MM.1S (cell line): ENCODE data around the gene GCM1.

Experiments
- DNase-seq: peaks from one replicate; pipeline ENCODE4 v3.0.0-alpha.2; 2015
- H2AFZ ChIP-seq: fragments of 300-600 bp; sonication (generic); 2 replicates; pipeline ENCODE4 v1.6.0; 2016; ENCODE audit warnings: antibody characterized with exemption, low read length
- H3F3A ChIP-seq: fragments of 300-600 bp; sonication (generic); 2 replicates; pipeline ENCODE4 v1.6.1; 2016; ENCODE audit warnings: mild to moderate bottlenecking, antibody characterized with exemption, low read length, moderate library complexity, mixed read lengths; ENCODE audit not compliant: insufficient read depth
- H3K27ac ChIP-seq: fragments of 300-600 bp; sonication (generic); 2 replicates; pipeline ENCODE4 v1.5.1; 2016; ENCODE audit warnings: mild to moderate bottlenecking, low read length
- H3K27me3 ChIP-seq: fragments of 300-600 bp; sonication (generic); replicated peaks from 2 replicates; pipeline ENCODE4 v1.6.0; 2016; ENCODE audit warnings: low read length; ENCODE audit not compliant: insufficient read depth
- H3K36me3 ChIP-seq: fragments of 300-600 bp; sonication (generic); replicated peaks from 2 replicates; pipeline ENCODE4 v1.6.1; 2016; ENCODE audit warnings: mild to moderate bottlenecking, low read length, mixed read lengths; ENCODE audit not compliant: insufficient read depth
- H3K4me1 ChIP-seq: fragments of 300-600 bp; sonication (generic); 2 replicates; pipeline ENCODE4 v1.6.1; 2016; ENCODE audit warnings: low read length, mixed read lengths
- H3K4me2 ChIP-seq: fragments of 300-600 bp; sonication (generic); 2 replicates; pipeline ENCODE4 v1.6.0; 2016; ENCODE audit warnings: low read depth, low read length
- H3K4me3 ChIP-seq: fragments of 300-600 bp; sonication (generic); 2 replicates; pipeline ENCODE4 v1.5.1; 2016; ENCODE audit warnings: low read length, mixed read lengths
- H3K79me2 ChIP-seq: fragments of 300-600 bp; sonication (generic); 2 replicates; pipeline ENCODE4 v1.6.1; 2016; ENCODE audit warnings: mixed run types, low read length, mixed read lengths
- H3K9ac ChIP-seq: fragments of 300-600 bp; sonication (generic); 2 replicates; pipeline ENCODE4 v1.6.1; 2016; ENCODE audit warnings: low read length, mixed read lengths
- H3K9me2 ChIP-seq: fragments of 300-600 bp; sonication (generic); replicated peaks from 2 replicates; pipeline ENCODE4 v1.6.1; 2016; ENCODE audit warnings: mild to moderate bottlenecking, low read length, mixed read lengths; ENCODE audit not compliant: insufficient read depth
- H3K9me3 ChIP-seq: fragments of 300-600 bp; sonication (generic); replicated peaks from 2 replicates; pipeline ENCODE4 v1.6.1; 2016; ENCODE audit warnings: mild to moderate bottlenecking, low read length, mixed read lengths; ENCODE audit not compliant: insufficient read depth
- H4K20me1 ChIP-seq: fragments of 300-600 bp; sonication (generic); 2 replicates; pipeline ENCODE4 v1.6.1; 2016; ENCODE audit warnings: mild to moderate bottlenecking, low read length, moderate library complexity, mixed read lengths; ENCODE audit not compliant: insufficient read depth
- EZH2 ChIP-seq: fragments of 300-600 bp; sonication (generic); optimal IDR thresholded peaks from 2 replicates; pipeline ENCODE3; 2017; ENCODE audit warnings: low read depth, mild to moderate bottlenecking, antibody characterized with exemption, low read length, mixed read lengths
- EZH2phosphoT487 ChIP-seq: fragments of 300-600 bp; sonication (generic); IDR thresholded peaks from 2 replicates; pipeline ENCODE4 v1.6.1; 2018; ENCODE audit warnings: antibody characterized with exemption, low read length
- TF ChIP-seq, protein P1 (sequence below): fragments of 300-600 bp; sonication (generic); IDR thresholded peaks from 2 replicates; pipeline ENCODE4 v1.5.1; 2016; ENCODE audit warnings: antibody characterized with exemption, low read length, mixed read lengths

GCM1 gene

GRCh38 chr6:53168516-53169267 lies 20.1 kb upstream of the GCM1 start:
- no peak for DNase-seq
- H3K4me1 ChIP-seq = no peaks in the 10 kb centered on the region
- no peaks in the 10 kb centered on the region for H3F3A ChIP-seq
- no peak overlapping the region for H3K9ac ChIP-seq
- no peaks in the 10 kb centered on the region for H4K20me1 ChIP-seq
- H3K27me3 ChIP-seq = no peaks in the 10 kb centered on the region
- no peak overlapping the region for H2AFZ ChIP-seq
- H3K9me2 ChIP-seq = no peaks in the 10 kb centered on the region
- no peaks in the 10 kb centered on the region for H3K36me3 ChIP-seq
- no peak for TF ChIP-seq EZH2phosphoT487
- no peak for TF ChIP-seq EZH2
- TF ChIP-seq, protein P1, sequence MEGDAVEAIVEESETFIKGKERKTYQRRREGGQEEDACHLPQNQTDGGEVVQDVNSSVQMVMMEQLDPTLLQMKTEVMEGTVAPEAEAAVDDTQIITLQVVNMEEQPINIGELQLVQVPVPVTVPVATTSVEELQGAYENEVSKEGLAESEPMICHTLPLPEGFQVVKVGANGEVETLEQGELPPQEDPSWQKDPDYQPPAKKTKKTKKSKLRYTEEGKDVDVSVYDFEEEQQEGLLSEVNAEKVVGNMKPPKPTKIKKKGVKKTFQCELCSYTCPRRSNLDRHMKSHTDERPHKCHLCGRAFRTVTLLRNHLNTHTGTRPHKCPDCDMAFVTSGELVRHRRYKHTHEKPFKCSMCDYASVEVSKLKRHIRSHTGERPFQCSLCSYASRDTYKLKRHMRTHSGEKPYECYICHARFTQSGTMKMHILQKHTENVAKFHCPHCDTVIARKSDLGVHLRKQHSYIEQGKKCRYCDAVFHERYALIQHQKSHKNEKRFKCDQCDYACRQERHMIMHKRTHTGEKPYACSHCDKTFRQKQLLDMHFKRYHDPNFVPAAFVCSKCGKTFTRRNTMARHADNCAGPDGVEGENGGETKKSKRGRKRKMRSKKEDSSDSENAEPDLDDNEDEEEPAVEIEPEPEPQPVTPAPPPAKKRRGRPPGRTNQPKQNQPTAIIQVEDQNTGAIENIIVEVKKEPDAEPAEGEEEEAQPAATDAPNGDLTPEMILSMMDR = no peak
- no peak overlapping the region for H3K4me3 ChIP-seq
- no peaks in the 10 kb centered on the region for H3K79me2 ChIP-seq
- H3K4me2 ChIP-seq = no peak overlapping the region
- H3K9me3 ChIP-seq = no peaks in the 10 kb centered on the region
- H3K27ac ChIP-seq = no peak overlapping the region

DNA sequence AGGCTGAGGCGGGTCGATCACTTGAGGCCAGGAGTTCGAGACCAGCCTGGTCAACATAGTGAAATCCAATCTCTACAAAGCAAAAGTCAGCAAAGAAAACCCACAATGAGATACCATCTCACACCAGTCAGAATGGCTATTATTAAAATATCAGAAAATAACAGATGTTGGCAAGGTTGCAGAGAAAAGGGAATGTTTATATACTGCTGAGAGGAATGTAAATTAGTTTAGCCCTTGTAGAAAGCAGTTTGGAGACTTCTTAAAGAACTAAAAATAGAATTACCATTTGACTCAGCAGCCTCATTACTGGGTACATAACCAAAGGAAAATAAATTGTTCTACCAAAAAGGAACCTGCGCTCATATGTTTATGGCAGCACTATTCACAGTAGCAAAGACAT lies 16.7 kb upstream of the GCM1 start:
- Histone ChIP-seq H3F3A (no peaks in the 10 kb centered on the region), H3K79me2 (no peaks in the 10 kb centered on the region), H3K9ac (no peak overlapping the region), H3K27ac (no peak overlapping the region), H3K4me3 (no peak overlapping the region), H4K20me1 (no peaks in the 10 kb centered on the region), H3K4me2 (no peak overlapping the region), H3K4me1 (peaks cover 7% of the 10 kb centered on the region; the same call in 1 of the 2 replicates), H3K27me3 (no peaks in the 10 kb centered on the region), H3K9me3 (no peaks in the 10 kb centered on the region), H3K36me3 (no peaks in the 10 kb centered on the region), H3K9me2 (no peaks in the 10 kb centered on the region), H2AFZ (no peak overlapping the region)
- TF ChIP-seq EZH2 (no peak), EZH2phosphoT487 (no peak)
- TF ChIP-seq, protein P1 = no peak
- no peak for DNase-seq

DNA sequence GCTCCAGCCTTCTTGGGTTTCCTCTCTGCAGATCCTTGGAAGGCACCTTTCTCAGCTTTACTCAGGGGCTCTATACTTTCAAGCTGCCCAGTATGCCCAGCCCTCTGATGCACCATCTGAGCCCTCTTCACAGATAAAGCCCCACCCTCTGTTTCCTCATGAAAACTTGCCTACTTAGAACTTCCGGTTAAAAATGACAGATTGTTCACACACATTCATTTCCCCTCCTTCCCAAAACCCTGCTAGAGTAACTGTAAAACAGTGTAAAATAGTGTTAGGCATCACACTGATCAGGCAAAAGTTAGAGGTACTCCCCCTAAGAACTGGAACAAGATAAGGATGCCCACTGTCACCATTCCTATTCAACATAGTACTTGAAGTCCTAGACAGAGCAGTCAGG lies 14.0 kb upstream of the GCM1 start:
- no peak overlapping the region for H3K4me3 ChIP-seq
- H3K27me3 ChIP-seq = no peaks in the 10 kb centered on the region
- no peak overlapping the region for H3K27ac ChIP-seq
- peak overlapping the region; percentile 4; the same call in 1 of the 2 replicates for H3K4me2 ChIP-seq
- H3K4me1 ChIP-seq = peaks cover 7% of the 10 kb centered on the region; the same call in 1 of the 2 replicates
- H2AFZ ChIP-seq = 0 out of 2 replicates have a peak overlapping the region, but pooled peaks have one; percentile 36
- H3F3A ChIP-seq = no peaks in the 10 kb centered on the region
- no peak overlapping the region for H3K9ac ChIP-seq
- TF ChIP-seq, protein P1 = no peak
- TF ChIP-seq EZH2 (no peak), EZH2phosphoT487 (no peak)
- H4K20me1 ChIP-seq = no peaks in the 10 kb centered on the region
- peak; percentile 16 for DNase-seq
- no peaks in the 10 kb centered on the region for H3K9me3 ChIP-seq
- no peaks in the 10 kb centered on the region for H3K36me3 ChIP-seq
- H3K79me2 ChIP-seq = no peaks in the 10 kb centered on the region
- no peaks in the 10 kb centered on the region for H3K9me2 ChIP-seq
